Measurements from ENCODE around the gene DHRS7B.

The DHRS7B gene

GRCh38 chr17:21089145-21089544, 37.6 kb upstream of the DHRS7B start:
- POLR2A ChIA-PET, result no interaction called here
- TF ChIP-seq FOXA1 (IDR thresholded peaks at IDR 0.05) (no peak), PKNOX1 (IDR thresholded peaks at IDR 0.05) (peak; percentile 24; the same call in 1 of the 2 replicates)
- CTCF ChIA-PET, result no interaction called here
- no peak for DNase-seq (ENCODE audit: extremely low spot score)

GRCh38 chr17:21089933-21090901, 36.5 kb upstream of the DHRS7B start:
- ChIA-PET CTCF (interaction anchor here (0.9 kb wide), 1 partner anchor 33 kb away, joined by 4 read pairs; no protein-coding TSS in a partner anchor), POLR2A (interaction anchor here (1.7 kb wide), 1 partner anchor 9 kb away, joined by 4 read pairs; no protein-coding TSS in a partner anchor)
- TF ChIP-seq ELF4 (IDR thresholded peaks at IDR 0.05) (no peak), LEF1 (IDR thresholded peaks at IDR 0.05; ENCODE audit: borderline replicate concordance) (no peak), FOXK2 (IDR thresholded peaks at IDR 0.05) (no peak), HDGF (IDR thresholded peaks at IDR 0.05; ENCODE audit: borderline replicate concordance) (no peak), TARDBP (IDR thresholded peaks at IDR 0.05) (no peak), L3MBTL2 (conservative IDR thresholded peaks at IDR 0.05) (no peak), BHLHE40 (IDR thresholded peaks at IDR 0.05; ENCODE audit: borderline replicate concordance) (no peak), FOXA1 (IDR thresholded peaks at IDR 0.05) (no peak), SUZ12 (IDR thresholded peaks at IDR 0.05) (no peak), PKNOX1 (IDR thresholded peaks at IDR 0.05) (no peak), NFRKB (IDR thresholded peaks at IDR 0.05) (no peak), SP1 (IDR thresholded peaks at IDR 0.05) (no peak), ARNT (IDR thresholded peaks at IDR 0.05) (no peak), FOXM1 (IDR thresholded peaks at IDR 0.05; ENCODE audit: borderline replicate concordance) (no peak), ZNF384 (IDR thresholded peaks at IDR 0.05) (no peak), CTBP1 (IDR thresholded peaks at IDR 0.05; ENCODE audit: borderline replicate concordance) (no peak)
- DNase-seq (ENCODE audit: extremely low spot score), result no peak

GRCh38 chr17:21090902-21091618, 35.7 kb upstream of the DHRS7B start:
- ChIA-PET POLR2A (interaction anchor here (1.7 to 1.8 kb wide), 2 partner anchors 8 to 48 kb away, joined by 4 to 5 read pairs; partner anchors contain the start of gene USP22), CTCF (interaction anchor here (0.9 kb wide), 1 partner anchor 33 kb away, joined by 4 read pairs; no protein-coding TSS in a partner anchor)
- TF ChIP-seq SP1 (IDR thresholded peaks at IDR 0.05) (no peak), LEF1 (IDR thresholded peaks at IDR 0.05; ENCODE audit: borderline replicate concordance) (no peak), FOXK2 (IDR thresholded peaks at IDR 0.05) (no peak), FOXA1 (IDR thresholded peaks at IDR 0.05) (no peak), NFRKB (IDR thresholded peaks at IDR 0.05) (no peak), FOXM1 (IDR thresholded peaks at IDR 0.05; ENCODE audit: borderline replicate concordance) (no peak), CTBP1 (IDR thresholded peaks at IDR 0.05; ENCODE audit: borderline replicate concordance) (no peak), ARNT (IDR thresholded peaks at IDR 0.05) (no peak), SUZ12 (IDR thresholded peaks at IDR 0.05) (no peak), HDGF (IDR thresholded peaks at IDR 0.05; ENCODE audit: borderline replicate concordance) (no peak), ELF4 (IDR thresholded peaks at IDR 0.05) (no peak), BHLHE40 (IDR thresholded peaks at IDR 0.05; ENCODE audit: borderline replicate concordance) (no peak), L3MBTL2 (conservative IDR thresholded peaks at IDR 0.05) (no peak), PKNOX1 (IDR thresholded peaks at IDR 0.05) (no peak), ZNF384 (IDR thresholded peaks at IDR 0.05) (no peak), TARDBP (IDR thresholded peaks at IDR 0.05) (no peak)
- no peak for DNase-seq (ENCODE audit: extremely low spot score)

GRCh38 chr17:21094298-21094704, 32.5 kb upstream of the DHRS7B start:
- TF ChIP-seq LEF1 (IDR thresholded peaks at IDR 0.05; ENCODE audit: borderline replicate concordance), result no peak
- TF ChIP-seq ZNF384 (IDR thresholded peaks at IDR 0.05), result no peak
- no peak for TF ChIP-seq SUZ12 (IDR thresholded peaks at IDR 0.05)
- no peak for TF ChIP-seq L3MBTL2 (conservative IDR thresholded peaks at IDR 0.05)
- TF ChIP-seq FOXM1 (IDR thresholded peaks at IDR 0.05; ENCODE audit: borderline replicate concordance), result no peak
- TF ChIP-seq SP1 (IDR thresholded peaks at IDR 0.05), result no peak
- TF ChIP-seq TARDBP (IDR thresholded peaks at IDR 0.05), result no peak
- TF ChIP-seq CTBP1 (IDR thresholded peaks at IDR 0.05; ENCODE audit: borderline replicate concordance), result no peak
- no peak for TF ChIP-seq ARNT (IDR thresholded peaks at IDR 0.05)
- no peak for TF ChIP-seq HDGF (IDR thresholded peaks at IDR 0.05; ENCODE audit: borderline replicate concordance)
- TF ChIP-seq NFRKB (IDR thresholded peaks at IDR 0.05), result no peak
- no peak for TF ChIP-seq ELF4 (IDR thresholded peaks at IDR 0.05)
- TF ChIP-seq FOXK2 (IDR thresholded peaks at IDR 0.05), result no peak
- CTCF ChIA-PET, result no interaction called here
- POLR2A ChIA-PET, result interaction anchor here (1.1 kb wide), 1 partner anchor 12 kb away, joined by 3 read pairs; no protein-coding TSS in a partner anchor
- no peak for DNase-seq (ENCODE audit: extremely low spot score)

GRCh38 chr17:21095735-21096134, 31.0 kb upstream of the DHRS7B start:
- DNase-seq (ENCODE audit: extremely low spot score), result no peak
- CTCF ChIA-PET, result no interaction called here
- POLR2A ChIA-PET, result interaction anchor here (1.1 kb wide), 2 partner anchors 14 to 17 kb away, joined by 3 read pairs; no protein-coding TSS in a partner anchor
- no peak for TF ChIP-seq L3MBTL2 (conservative IDR thresholded peaks at IDR 0.05)

All from HEK293T (cell line).